ENCODE measurements around the gene HIF1AN.
A peak's percentile ranks its signal among the peaks of the same experiment; 100 is the strongest.

Gene HIF1AN

DNA sequence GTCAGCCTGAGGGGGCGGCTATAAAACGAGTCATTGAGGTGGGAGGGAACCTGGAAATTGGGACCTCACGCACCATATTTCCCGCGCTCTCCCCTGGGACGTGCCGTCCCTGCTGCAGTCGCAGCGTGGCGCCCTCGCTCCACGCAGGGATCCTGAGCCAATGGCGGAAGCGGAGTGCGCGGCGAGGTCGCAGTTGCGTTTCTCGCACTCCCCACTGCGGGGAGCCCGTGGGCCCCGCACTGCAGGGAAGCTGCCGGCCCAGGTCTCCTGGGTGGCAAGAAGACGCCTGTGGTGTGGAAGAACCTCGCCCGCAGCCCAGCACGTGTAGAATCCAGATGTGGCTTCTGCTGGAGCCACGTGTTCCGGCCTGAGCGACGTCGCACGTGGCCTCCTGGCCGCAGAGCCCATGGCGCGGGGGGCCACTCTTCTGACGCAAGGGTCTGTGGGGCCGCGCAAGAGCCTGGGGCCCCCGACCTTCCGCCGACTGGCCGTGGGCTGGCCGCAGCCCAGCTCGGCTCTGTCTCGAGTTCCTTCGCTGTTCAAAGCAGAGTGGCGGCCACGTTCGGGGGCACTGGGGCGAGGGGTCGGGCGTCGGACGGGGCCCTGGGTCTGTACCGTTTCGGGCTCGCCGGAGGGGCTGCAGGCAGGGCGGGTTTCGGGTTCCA lies 26.4 kb downstream of the HIF1AN start:
- H3K4me2 ChIP-seq (ENCODE audit: low read length, poor library complexity, severe bottlenecking) = no peak overlapping the region
- no peak overlapping the region for H4K8ac ChIP-seq (ENCODE audit: low read length)
- peak; percentile 49 for DNase-seq
- no peak overlapping the region for H3K27ac ChIP-seq (ENCODE audit: low read length, poor library complexity, severe bottlenecking)
- H2AK5ac ChIP-seq (ENCODE audit: low read length, severe bottlenecking) = no peak overlapping the region
- no peak overlapping the region for H3K14ac ChIP-seq (ENCODE audit: low read length in 2 of 2)
- no peak overlapping the region for H2BK5ac ChIP-seq (ENCODE audit: low read depth, low read length, poor library complexity, severe bottlenecking)
- no peak overlapping the region for H2AFZ ChIP-seq (ENCODE audit: low read depth, low read length)
- H2BK15ac ChIP-seq (ENCODE audit: low read depth, poor library complexity, severe bottlenecking) = no peak overlapping the region
- H3K4me1 ChIP-seq (ENCODE audit: control insufficient read depth, insufficient read depth, low read depth, low read length) = peaks cover 9% of the 10 kb centered on the region
- H3K9ac ChIP-seq (ENCODE audit: low read length) = peak overlapping the region; percentile 7
- H3K4me3 ChIP-seq (ENCODE audit: insufficient read depth in 1 of 2, low read depth in 1 of 2, low read length in 2 of 2) = peak overlapping the region in 1 of 2 experiments; percentile 33
- no peaks in the 10 kb centered on the region for H3K79me1 ChIP-seq (replicated peaks; ENCODE audit: low read length, poor library complexity, severe bottlenecking)
- H3K23ac ChIP-seq (ENCODE audit: low read length in 2 of 2) = no peak overlapping the region
- H3K36me3 ChIP-seq (ENCODE audit: control insufficient read depth in 1 of 2, insufficient read depth in 2 of 2, low read depth in 1 of 2, low read length in 2 of 2) = peaks cover 12 to 17% of the 10 kb centered on the region in 2 experiments
- peaks cover 36 to 58% of the 10 kb centered on the region in 2 experiments for H3K27me3 ChIP-seq (ENCODE audit: control insufficient read depth in 1 of 2, insufficient read depth in 1 of 2, low read length in 2 of 2)
- 50% methylated on average over 62 of the region's 62 CpGs for WGBS
- H4K91ac ChIP-seq (ENCODE audit: low read length) = no peak overlapping the region
- H3K18ac ChIP-seq (ENCODE audit: low read depth in 1 of 2, low read length in 2 of 2) = no peak overlapping the region
- H2BK120ac ChIP-seq (ENCODE audit: low read depth, low read length) = no peak overlapping the region
- no peak overlapping the region for H2BK12ac ChIP-seq (ENCODE audit: low read length in 2 of 2)
- H3K9me3 ChIP-seq (ENCODE audit: control insufficient read depth, low read length) = no peaks in the 10 kb centered on the region
- H3K4ac ChIP-seq (ENCODE audit: low read depth in 1 of 2, low read length in 2 of 2) = no peak overlapping the region

GRCh38 chr10:100565206-100565985 lies 29.7 kb downstream of the HIF1AN start:
- no peak overlapping the region for H4K91ac ChIP-seq (ENCODE audit: low read length)
- H3K14ac ChIP-seq (ENCODE audit: low read length in 2 of 2) = no peak overlapping the region
- H3K4me3 ChIP-seq (ENCODE audit: insufficient read depth in 1 of 2, low read depth in 1 of 2, low read length in 2 of 2) = no peak overlapping the region
- no peak overlapping the region for H2BK5ac ChIP-seq (ENCODE audit: low read depth, low read length, poor library complexity, severe bottlenecking)
- no peak overlapping the region for H4K8ac ChIP-seq (ENCODE audit: low read length)
- H2AK5ac ChIP-seq (ENCODE audit: low read length, severe bottlenecking) = no peak overlapping the region
- peaks cover 68 to 91% of the 10 kb centered on the region in 2 experiments for H3K27me3 ChIP-seq (ENCODE audit: control insufficient read depth in 1 of 2, insufficient read depth in 1 of 2, low read length in 2 of 2)
- H3K23ac ChIP-seq (ENCODE audit: low read length in 2 of 2) = no peak overlapping the region
- H2AFZ ChIP-seq (ENCODE audit: low read depth, low read length) = no peak overlapping the region
- H3K4me1 ChIP-seq (ENCODE audit: control insufficient read depth, insufficient read depth, low read depth, low read length) = peaks cover 12% of the 10 kb centered on the region
- H2BK15ac ChIP-seq (ENCODE audit: low read depth, poor library complexity, severe bottlenecking) = no peak overlapping the region
- H3K9me3 ChIP-seq (ENCODE audit: control insufficient read depth, low read length) = no peaks in the 10 kb centered on the region
- H3K27ac ChIP-seq (ENCODE audit: low read length, poor library complexity, severe bottlenecking) = no peak overlapping the region
- H2BK120ac ChIP-seq (ENCODE audit: low read depth, low read length) = no peak overlapping the region
- H3K4ac ChIP-seq (ENCODE audit: low read depth in 1 of 2, low read length in 2 of 2) = no peak overlapping the region
- H2BK12ac ChIP-seq (ENCODE audit: low read length in 2 of 2) = no peak overlapping the region
- no peak overlapping the region for H3K9ac ChIP-seq (ENCODE audit: low read length)
- DNase-seq = no peak
- WGBS = 89% methylated on average over 9 of the region's 9 CpGs
- H3K36me3 ChIP-seq (ENCODE audit: control insufficient read depth in 1 of 2, insufficient read depth in 2 of 2, low read depth in 1 of 2, low read length in 2 of 2) = peaks cover 2 to 3% of the 10 kb centered on the region in 2 experiments
- no peaks in the 10 kb centered on the region for H3K79me1 ChIP-seq (replicated peaks; ENCODE audit: low read length, poor library complexity, severe bottlenecking)
- no peak overlapping the region for H3K18ac ChIP-seq (ENCODE audit: low read depth in 1 of 2, low read length in 2 of 2)
- H3K4me2 ChIP-seq (ENCODE audit: low read length, poor library complexity, severe bottlenecking) = no peak overlapping the region

DNA sequence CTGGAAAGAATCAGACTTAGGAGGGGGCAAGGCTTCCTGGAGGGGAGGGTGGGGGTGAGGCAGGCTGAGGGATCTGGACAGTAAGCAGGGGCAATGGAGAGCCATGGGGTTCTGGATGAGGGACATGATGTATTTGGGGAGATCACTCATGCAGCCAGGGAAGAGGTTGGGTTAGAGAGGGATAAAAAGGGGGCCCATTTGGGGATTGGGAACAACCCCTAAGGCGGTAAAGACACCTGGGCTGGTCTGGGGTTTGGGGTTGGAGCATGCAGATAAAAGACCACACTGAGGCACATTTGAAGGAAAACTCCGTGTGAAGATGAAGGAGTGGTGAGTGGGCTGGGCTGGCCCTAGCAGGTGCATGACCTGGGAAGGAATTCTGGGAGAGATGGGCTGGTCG lies 30.8 kb downstream of the HIF1AN start:
- no peak overlapping the region for H3K23ac ChIP-seq (ENCODE audit: low read length in 2 of 2)
- H3K4me2 ChIP-seq (ENCODE audit: low read length, poor library complexity, severe bottlenecking) = no peak overlapping the region
- peaks cover 0 to under 1% of the 10 kb centered on the region in 2 experiments for H3K36me3 ChIP-seq (ENCODE audit: control insufficient read depth in 1 of 2, insufficient read depth in 2 of 2, low read depth in 1 of 2, low read length in 2 of 2)
- H3K9ac ChIP-seq (ENCODE audit: low read length) = no peak overlapping the region
- peaks cover 12% of the 10 kb centered on the region for H3K4me1 ChIP-seq (ENCODE audit: control insufficient read depth, insufficient read depth, low read depth, low read length)
- no peak overlapping the region for H3K27ac ChIP-seq (ENCODE audit: low read length, poor library complexity, severe bottlenecking)
- no peak overlapping the region for H2BK5ac ChIP-seq (ENCODE audit: low read depth, low read length, poor library complexity, severe bottlenecking)
- no peak overlapping the region for H3K14ac ChIP-seq (ENCODE audit: low read length in 2 of 2)
- no peaks in the 10 kb centered on the region for H3K9me3 ChIP-seq (ENCODE audit: control insufficient read depth, low read length)
- DNase-seq = no peak
- peaks cover 76 to 96% of the 10 kb centered on the region in 2 experiments for H3K27me3 ChIP-seq (ENCODE audit: control insufficient read depth in 1 of 2, insufficient read depth in 1 of 2, low read length in 2 of 2)
- H2AFZ ChIP-seq (ENCODE audit: low read depth, low read length) = no peak overlapping the region
- WGBS = 74% methylated on average over 3 of the region's 3 CpGs
- no peak overlapping the region for H3K4me3 ChIP-seq (ENCODE audit: insufficient read depth in 1 of 2, low read depth in 1 of 2, low read length in 2 of 2)
- no peak overlapping the region for H4K91ac ChIP-seq (ENCODE audit: low read length)
- no peak overlapping the region for H3K18ac ChIP-seq (ENCODE audit: low read depth in 1 of 2, low read length in 2 of 2)
- H3K79me1 ChIP-seq (replicated peaks; ENCODE audit: low read length, poor library complexity, severe bottlenecking) = no peaks in the 10 kb centered on the region
- no peak overlapping the region for H2AK5ac ChIP-seq (ENCODE audit: low read length, severe bottlenecking)
- no peak overlapping the region for H3K4ac ChIP-seq (ENCODE audit: low read depth in 1 of 2, low read length in 2 of 2)
- peak overlapping the region; percentile 18 for H2BK15ac ChIP-seq (ENCODE audit: low read depth, poor library complexity, severe bottlenecking)
- H2BK12ac ChIP-seq (ENCODE audit: low read length in 2 of 2) = no peak overlapping the region
- H2BK120ac ChIP-seq (ENCODE audit: low read depth, low read length) = no peak overlapping the region
- no peak overlapping the region for H4K8ac ChIP-seq (ENCODE audit: low read length)

DNA sequence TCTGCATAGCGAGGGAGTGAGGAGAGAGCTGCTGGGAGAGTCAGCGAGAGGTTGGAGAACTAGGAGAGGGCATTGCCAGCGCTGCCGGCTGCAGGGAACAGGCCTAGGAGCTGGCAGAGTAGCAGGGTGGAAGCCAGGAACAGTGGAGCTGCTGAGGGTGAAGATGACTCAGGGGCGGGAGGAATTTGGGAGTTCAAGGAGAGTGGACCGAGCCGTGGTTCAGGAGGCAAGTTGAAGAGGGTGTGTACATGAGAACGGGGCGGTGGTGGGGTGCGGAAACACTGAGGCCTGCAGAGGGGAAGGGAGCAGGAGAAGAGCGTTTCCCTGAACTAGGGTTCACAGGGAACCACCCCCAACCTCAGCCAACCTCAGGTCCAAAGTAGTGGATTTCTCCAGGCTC lies 31.5 kb downstream of the HIF1AN start:
- no peak overlapping the region for H2AFZ ChIP-seq (ENCODE audit: low read depth, low read length)
- no peak overlapping the region for H3K4me3 ChIP-seq (ENCODE audit: insufficient read depth in 1 of 2, low read depth in 1 of 2, low read length in 2 of 2)
- H3K4me2 ChIP-seq (ENCODE audit: low read length, poor library complexity, severe bottlenecking) = no peak overlapping the region
- peaks cover 77 to 94% of the 10 kb centered on the region in 2 experiments for H3K27me3 ChIP-seq (ENCODE audit: control insufficient read depth in 1 of 2, insufficient read depth in 1 of 2, low read length in 2 of 2)
- H3K23ac ChIP-seq (ENCODE audit: low read length in 2 of 2) = no peak overlapping the region
- H4K91ac ChIP-seq (ENCODE audit: low read length) = no peak overlapping the region
- no peak overlapping the region for H2BK120ac ChIP-seq (ENCODE audit: low read depth, low read length)
- no peak overlapping the region for H4K8ac ChIP-seq (ENCODE audit: low read length)
- H3K4ac ChIP-seq (ENCODE audit: low read depth in 1 of 2, low read length in 2 of 2) = no peak overlapping the region
- no peak overlapping the region for H3K14ac ChIP-seq (ENCODE audit: low read length in 2 of 2)
- no peak overlapping the region for H2AK5ac ChIP-seq (ENCODE audit: low read length, severe bottlenecking)
- no peak overlapping the region for H2BK5ac ChIP-seq (ENCODE audit: low read depth, low read length, poor library complexity, severe bottlenecking)
- no peak for DNase-seq
- H3K79me1 ChIP-seq (replicated peaks; ENCODE audit: low read length, poor library complexity, severe bottlenecking) = no peaks in the 10 kb centered on the region
- no peaks in the 10 kb centered on the region for H3K36me3 ChIP-seq (ENCODE audit: control insufficient read depth in 1 of 2, insufficient read depth in 2 of 2, low read depth in 1 of 2, low read length in 2 of 2)
- no peak overlapping the region for H3K27ac ChIP-seq (ENCODE audit: low read length, poor library complexity, severe bottlenecking)
- peaks cover 6% of the 10 kb centered on the region for H3K4me1 ChIP-seq (ENCODE audit: control insufficient read depth, insufficient read depth, low read depth, low read length)
- H3K18ac ChIP-seq (ENCODE audit: low read depth in 1 of 2, low read length in 2 of 2) = no peak overlapping the region
- H2BK12ac ChIP-seq (ENCODE audit: low read length in 2 of 2) = no peak overlapping the region
- H3K9me3 ChIP-seq (ENCODE audit: control insufficient read depth, low read length) = no peaks in the 10 kb centered on the region
- H2BK15ac ChIP-seq (ENCODE audit: low read depth, poor library complexity, severe bottlenecking) = no peak overlapping the region
- 66% methylated on average over 8 of the region's 11 CpGs for WGBS
- H3K9ac ChIP-seq (ENCODE audit: low read length) = no peak overlapping the region
